Measurements from ENCODE around the gene PLAAT1.

The PLAAT1 gene

GRCh38 chr3:193253986-193254660, 13.1 kb downstream of the PLAAT1 start:
- DNase-seq (ENCODE audit: low read depth, low spot score) = no peak

- DNase-seq (ENCODE audit: low read depth, low spot score) = no peak
Measured at GRCh38 chr3:193261970-193262369, 20.9 kb downstream of the PLAAT1 start.

- DNase-seq (ENCODE audit: low read depth, low spot score) = no peak
Measured at GRCh38 chr3:193262707-193263106, 21.7 kb downstream of the PLAAT1 start.

- no peak for DNase-seq (ENCODE audit: low read depth, low spot score)
Measured at GRCh38 chr3:193269343-193270028, 28.5 kb downstream of the PLAAT1 start.

GRCh38 chr3:193270451-193270850, 29.4 kb downstream of the PLAAT1 start:
- DNase-seq (ENCODE audit: low read depth, low spot score) = no peak

DNA sequence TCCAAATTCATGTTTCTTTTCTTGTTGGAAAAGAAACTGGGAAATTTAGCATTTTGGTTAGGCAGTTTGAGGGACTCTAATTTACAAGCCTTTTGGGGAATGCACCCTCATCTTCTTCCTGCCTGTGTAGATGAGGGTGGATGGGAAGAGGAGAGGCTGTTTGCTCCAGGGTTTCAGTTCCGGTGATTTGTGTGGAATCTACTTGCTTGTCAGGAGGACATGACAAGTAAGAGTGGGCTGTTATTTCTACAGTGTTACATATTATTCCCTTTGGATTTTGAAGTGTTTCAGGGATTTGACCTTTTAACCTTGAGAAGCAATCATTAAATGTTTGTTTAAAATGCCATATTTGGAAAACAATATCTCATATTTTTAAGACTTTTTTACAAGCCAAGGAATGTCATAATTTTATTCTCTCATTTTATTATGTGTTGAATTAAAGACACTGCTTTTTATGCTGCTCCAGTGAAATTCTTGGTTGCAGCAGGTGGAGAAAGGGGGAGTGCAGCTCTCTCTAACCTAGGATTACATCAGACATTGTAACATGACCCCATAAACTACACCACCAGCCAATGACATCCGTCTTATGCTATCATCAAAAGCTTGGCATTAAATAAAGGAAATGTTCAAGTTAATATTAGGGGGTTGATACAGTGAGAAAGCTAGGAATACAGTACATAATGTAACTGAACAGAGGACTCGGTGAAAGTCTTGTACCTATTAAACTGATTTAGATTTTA, 30.2 kb downstream of the PLAAT1 start:
- DNase-seq (ENCODE audit: low read depth, low spot score) = no peak

DNA sequence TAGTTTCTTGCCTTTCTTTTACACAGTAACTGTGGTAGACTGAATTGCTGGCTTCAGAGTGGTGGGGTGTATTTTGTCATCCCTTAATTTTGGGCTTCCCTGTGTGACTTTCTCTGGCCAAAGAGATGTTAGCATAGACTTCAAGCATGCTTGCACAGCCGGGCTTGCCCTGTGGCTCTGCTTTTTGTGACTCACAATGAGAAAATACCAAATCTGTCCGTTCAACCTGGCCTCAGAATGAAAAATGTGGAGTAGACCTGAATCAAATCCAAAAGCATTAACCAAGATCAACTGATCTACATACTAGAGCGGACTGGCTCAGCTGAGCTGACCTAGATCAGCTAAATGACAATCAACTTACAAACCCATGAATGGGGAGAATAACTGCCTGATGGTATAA, 51.4 kb downstream of the PLAAT1 start:
- no peak for DNase-seq (ENCODE audit: low read depth, low spot score)

- no peak for DNase-seq (ENCODE audit: low read depth, low spot score)
Measured at GRCh38 chr3:193295985-193296384, 55.0 kb downstream of the PLAAT1 start.

DNA sequence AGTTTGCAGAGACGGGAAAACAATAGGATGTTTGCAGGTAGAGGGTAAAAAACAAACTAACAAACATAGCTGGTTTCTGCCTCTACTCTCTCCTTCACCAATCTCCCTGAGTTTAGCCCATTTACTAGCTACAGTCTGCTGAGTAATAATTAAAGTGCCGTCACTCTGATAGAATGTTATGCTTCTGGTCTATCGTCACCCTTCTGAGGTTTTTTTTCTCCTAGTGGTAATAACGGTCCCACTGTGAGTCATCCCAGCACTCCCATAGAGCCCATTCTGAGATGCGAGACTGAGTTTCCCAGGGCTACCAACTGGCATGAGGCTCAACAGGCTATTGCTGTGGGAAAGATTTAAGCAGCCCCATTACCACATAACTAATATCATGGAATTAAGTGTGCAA, 56.4 kb downstream of the PLAAT1 start:
- no peak for DNase-seq (ENCODE audit: low read depth, low spot score)

DNA sequence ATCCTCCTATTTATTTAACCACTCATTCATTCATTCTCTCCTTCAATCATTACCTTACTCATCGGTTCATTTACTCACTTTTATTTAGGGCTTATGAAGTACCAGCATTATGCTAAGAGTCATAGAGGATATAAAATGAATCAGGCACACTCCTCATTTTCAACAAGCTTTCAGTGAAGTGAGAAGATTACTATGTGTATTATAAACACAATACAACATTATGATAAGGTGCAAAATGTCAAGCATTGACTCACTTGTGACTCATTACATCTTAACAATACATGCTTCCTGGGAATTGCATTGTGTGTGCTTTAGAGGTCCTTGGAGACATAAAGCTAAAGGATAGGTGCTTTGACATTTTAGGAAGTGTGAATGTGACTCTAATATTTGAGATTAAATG, 60.4 kb downstream of the PLAAT1 start:
- DNase-seq (ENCODE audit: low read depth, low spot score) = no peak

DNA sequence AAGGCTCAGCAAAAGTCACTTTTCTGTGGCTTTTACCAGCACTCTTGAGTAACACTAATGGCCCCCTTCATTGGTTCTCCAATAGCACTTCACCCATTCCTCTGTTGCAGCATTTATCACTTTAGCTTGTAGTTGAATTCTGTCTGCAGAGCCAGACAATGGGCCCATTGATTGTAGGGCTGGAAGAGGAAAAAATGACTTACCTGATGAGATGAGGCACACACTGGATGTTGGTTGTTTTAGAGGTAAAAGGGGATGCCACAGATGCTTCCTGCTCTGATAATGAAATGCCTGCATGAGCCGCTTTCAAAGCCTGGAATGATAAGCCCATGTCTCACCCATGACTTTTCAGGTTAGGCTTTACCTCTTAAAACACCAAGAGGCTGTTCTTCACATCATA, 64.3 kb downstream of the PLAAT1 start:
- DNase-seq (ENCODE audit: low read depth, low spot score) = no peak

- no peak for DNase-seq (ENCODE audit: low read depth, low spot score)
Measured at GRCh38 chr3:193310914-193311723, 70.1 kb downstream of the PLAAT1 start.

DNA sequence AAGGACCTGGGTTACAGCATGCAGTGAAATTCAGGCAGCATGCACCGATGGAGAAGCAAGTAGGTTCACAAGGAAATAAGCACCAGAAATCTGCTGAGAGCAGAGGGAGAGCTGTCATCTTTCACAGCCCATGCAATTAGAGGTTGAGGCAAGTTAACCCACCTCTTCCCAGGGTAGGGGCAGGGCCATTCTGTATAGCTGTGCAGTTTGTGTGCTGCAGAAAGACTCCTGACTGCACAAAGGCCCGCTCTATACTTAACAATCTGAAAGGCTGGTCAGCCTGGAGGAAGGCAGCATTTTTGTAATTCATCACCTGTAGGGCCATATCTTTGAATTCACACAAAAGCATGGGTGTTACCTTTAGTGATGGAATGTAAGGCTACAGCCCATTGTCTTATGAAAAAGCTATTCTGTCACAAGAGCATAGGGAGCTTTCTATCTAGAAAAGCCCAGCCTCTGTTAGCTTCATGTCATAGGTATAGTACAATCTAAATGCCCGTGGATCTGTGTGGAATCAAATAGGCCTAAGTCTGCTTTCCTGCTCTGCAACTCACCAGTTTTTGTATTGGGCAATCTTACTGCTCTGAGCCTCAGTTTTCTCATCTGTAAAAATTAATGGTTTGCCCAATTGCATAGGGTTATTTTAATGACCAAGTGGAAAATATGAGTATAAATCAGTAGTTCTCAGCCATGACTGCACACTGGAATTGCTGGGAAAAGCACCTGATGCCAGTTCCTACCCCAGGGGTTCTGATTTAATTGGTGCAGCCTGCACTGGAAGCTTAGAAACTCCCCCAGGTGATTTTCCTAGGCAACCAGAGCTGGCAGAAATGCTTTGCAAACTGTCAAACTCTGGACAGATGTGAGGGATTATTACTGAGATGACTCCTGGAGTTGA, 72.3 kb downstream of the PLAAT1 start:
- DNase-seq (ENCODE audit: low read depth, low spot score) = no peak

DNA sequence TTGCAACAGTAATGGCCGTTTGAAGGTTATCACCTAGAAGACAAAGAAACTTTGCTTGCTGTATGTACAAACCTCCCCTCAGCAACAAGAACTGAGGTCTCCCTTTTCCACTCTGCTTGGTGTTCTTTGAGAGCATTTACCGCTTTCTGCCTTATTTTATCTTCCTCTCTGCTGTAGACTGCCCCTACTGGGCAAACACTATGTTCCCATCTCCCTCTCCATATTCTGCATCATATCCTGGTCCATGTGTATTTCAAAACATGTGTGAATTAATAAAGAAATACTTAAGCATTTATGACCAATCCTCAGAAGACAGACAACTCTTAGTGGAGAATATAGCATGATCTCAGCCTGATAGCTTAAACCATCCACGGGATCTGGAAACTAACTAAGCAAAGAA, 73.1 kb downstream of the PLAAT1 start:
- no peak for DNase-seq (ENCODE audit: low read depth, low spot score)

DNA sequence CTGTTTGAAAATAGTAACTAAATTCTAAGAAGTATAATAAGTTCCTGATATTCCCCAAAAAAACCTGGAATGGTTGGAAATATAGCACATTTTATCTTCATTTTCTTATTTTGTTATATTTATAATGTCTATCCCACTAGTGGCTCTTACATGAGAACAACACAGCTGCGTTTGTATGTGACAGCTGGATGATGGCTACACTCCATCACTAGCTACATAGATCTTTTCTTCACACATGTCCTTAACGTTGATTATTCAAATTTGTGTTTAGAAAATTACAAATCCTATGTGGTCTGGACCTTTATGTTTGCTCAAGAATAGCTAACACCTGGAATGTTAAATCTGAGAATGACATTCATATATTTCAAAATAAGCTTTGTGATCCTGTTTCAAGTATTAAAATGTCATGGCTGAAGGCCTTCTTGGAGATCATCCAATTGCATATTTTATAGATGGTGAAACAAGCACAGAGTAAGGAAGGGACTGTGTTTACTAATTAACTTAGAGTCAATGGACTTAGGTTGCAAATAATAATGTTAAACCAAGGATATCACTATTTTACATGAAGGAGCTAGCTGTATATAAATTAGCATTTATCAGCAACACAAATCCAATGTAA, 76.8 kb downstream of the PLAAT1 start:
- no peak for DNase-seq (ENCODE audit: low read depth, low spot score)
